T-helper 2 cell treated with Interferon-gamma antibody and Interleukin-4, amounts not matched to agents 100 ng/mL and 5 ng/mL, for 36 hours (primary cell): Measurements from ENCODE around the gene ACOT2. TPM values are rescaled to one million over a fixed set of nuclear protein-coding genes. Genes with fewer than 3 reads are reported as not detected.
"Not testable (repeated sequence)": the region's sequence is repeated elsewhere in the genome, so short reads cannot be mapped to it uniquely, and the experiment has no call there.

Source experiments
- intact Hi-C: fragments of 100-400 bp; cut with micrococcal nuclease; formaldehyde crosslinking; loops from one replicate; pipeline ENCODE4 v1.15.1; 2023
- total RNA-seq: library from RNA; stranded (reverse); gene quantifications from 2 replicates; pipeline ENCODE4 v1.2.3, GENCODE V29; 2022

The ACOT2 gene
- total RNA-seq = 17.9 and 18.1 TPM in 2 replicates

- intact Hi-C loops = loop anchor here (1.0 to 5.0 kb wide), 4 partner anchors 47 to 191 kb away; partner anchors contain the start of genes NUMB and RIOX1
Observed at GRCh38 chr14:73569185-73569958, at the start of gene ACOT2. Gene ACOT2, plus strand, starts transcription at chr14:73569213. Its CDS starts 28 bp downstream, at chr14:73569241.

GRCh38 chr14:73521229-73521628, 47.8 kb upstream of the ACOT2 start:
- intact Hi-C loops = loop anchor here (5.0 kb wide), 1 partner anchor 46 kb away; the partner anchor contains the start of gene ACOT2

GRCh38 chr14:73524493-73524892, 44.5 kb upstream of the ACOT2 start:
- intact Hi-C loops = loop anchor here (5.0 kb wide), 1 partner anchor 43 kb away; the partner anchor contains the start of gene ACOT2

GRCh38 chr14:73526036-73526984, 42.7 kb upstream of the ACOT2 start:
- intact Hi-C loops = no loop called here

GRCh38 chr14:73529356-73529755, 39.7 kb upstream of the ACOT2 start:
- intact Hi-C loops = not testable (repeated sequence)

- intact Hi-C loops = not testable (repeated sequence)
Observed at GRCh38 chr14:73531971-73532370, 37.0 kb upstream of the ACOT2 start.

GRCh38 chr14:73537244-73538045, 31.6 kb upstream of the ACOT2 start:
- intact Hi-C loops = not testable (repeated sequence)

GRCh38 chr14:73539017-73539416, 30.0 kb upstream of the ACOT2 start:
- intact Hi-C loops = not testable (repeated sequence)

- intact Hi-C loops = not testable (repeated sequence)
Observed at GRCh38 chr14:73542961-73543360, 26.1 kb upstream of the ACOT2 start.

- intact Hi-C loops = not testable (repeated sequence)
Observed at GRCh38 chr14:73545353-73545752, 23.7 kb upstream of the ACOT2 start.

GRCh38 chr14:73549097-73549496, 19.9 kb upstream of the ACOT2 start:
- intact Hi-C loops = not testable (repeated sequence)

GRCh38 chr14:73549889-73550524, 19.0 kb upstream of the ACOT2 start:
- intact Hi-C loops = not testable (repeated sequence)

- intact Hi-C loops = no loop called here
Observed at GRCh38 chr14:73553845-73554244, 15.2 kb upstream of the ACOT2 start.

- intact Hi-C loops = not testable (repeated sequence)
Observed at GRCh38 chr14:73557201-73557600, 11.8 kb upstream of the ACOT2 start.

- intact Hi-C loops = not testable (repeated sequence)
Observed at GRCh38 chr14:73558238-73558637, 10.8 kb upstream of the ACOT2 start.

- intact Hi-C loops = not testable (repeated sequence)
Observed at GRCh38 chr14:73562256-73562655, 6.8 kb upstream of the ACOT2 start.

- intact Hi-C loops = not testable (repeated sequence)
Observed at GRCh38 chr14:73562696-73563095, 6.3 kb upstream of the ACOT2 start.

- intact Hi-C loops = loop anchor here (5.0 kb wide), 1 partner anchor 44 kb away; no protein-coding TSS in a partner anchor
Observed at GRCh38 chr14:73566431-73566830, 2.6 kb upstream of the ACOT2 start.

GRCh38 chr14:73566935-73567334, 2.1 kb upstream of the ACOT2 start:
- intact Hi-C loops = loop anchor here (5.0 kb wide), 1 partner anchor 45 kb away; no protein-coding TSS in a partner anchor

GRCh38 chr14:73567358-73567757, 1.7 kb upstream of the ACOT2 start:
- intact Hi-C loops = loop anchor here (5.0 kb wide), 1 partner anchor 45 kb away; no protein-coding TSS in a partner anchor
